ENCODE results near the gene OR6S1.

The OR6S1 gene

DNA sequence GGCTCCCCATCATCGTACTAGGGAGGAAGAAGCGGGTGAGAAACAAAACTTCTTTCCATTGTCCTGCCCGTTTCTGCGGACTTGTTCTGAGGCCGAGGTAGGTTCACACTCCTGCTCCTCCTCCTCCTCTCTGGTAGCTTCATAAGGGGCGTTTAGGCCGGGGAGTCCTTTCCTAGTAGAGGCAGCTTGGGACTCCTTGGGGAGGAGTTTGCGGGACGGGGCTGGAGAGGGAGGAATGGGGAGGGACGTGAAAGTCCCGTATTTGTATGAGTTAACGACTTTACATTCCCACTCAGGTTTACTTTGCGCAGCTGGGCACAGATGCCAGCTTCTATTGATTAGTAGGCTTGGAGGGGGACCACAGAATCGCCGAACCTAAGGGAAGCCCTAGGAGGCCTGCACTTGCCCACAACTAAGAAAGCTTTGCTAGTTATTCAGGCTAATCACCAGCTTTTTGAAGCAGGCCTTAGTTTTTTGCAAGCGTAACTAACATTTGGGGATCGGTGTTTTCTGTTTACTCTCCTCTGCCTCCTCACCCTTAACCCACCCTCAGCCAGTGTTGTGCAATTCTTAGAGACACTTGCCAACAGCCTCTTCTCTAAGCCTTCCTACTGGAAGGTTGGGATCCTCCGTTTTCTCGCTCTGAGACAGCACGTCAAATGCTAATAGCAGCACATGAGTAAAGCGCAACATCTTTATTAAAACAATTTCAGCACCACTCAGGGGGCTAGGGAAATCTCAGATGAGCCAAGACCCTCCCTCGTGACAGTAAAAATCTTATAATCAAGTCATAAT, 43.4 kb upstream of the OR6S1 start:
- peak overlapping the region; percentile 70 for H3K4me3 ChIP-seq (ENCODE audit: low read depth, low read length)
- TF ChIP-seq, protein P1, sequence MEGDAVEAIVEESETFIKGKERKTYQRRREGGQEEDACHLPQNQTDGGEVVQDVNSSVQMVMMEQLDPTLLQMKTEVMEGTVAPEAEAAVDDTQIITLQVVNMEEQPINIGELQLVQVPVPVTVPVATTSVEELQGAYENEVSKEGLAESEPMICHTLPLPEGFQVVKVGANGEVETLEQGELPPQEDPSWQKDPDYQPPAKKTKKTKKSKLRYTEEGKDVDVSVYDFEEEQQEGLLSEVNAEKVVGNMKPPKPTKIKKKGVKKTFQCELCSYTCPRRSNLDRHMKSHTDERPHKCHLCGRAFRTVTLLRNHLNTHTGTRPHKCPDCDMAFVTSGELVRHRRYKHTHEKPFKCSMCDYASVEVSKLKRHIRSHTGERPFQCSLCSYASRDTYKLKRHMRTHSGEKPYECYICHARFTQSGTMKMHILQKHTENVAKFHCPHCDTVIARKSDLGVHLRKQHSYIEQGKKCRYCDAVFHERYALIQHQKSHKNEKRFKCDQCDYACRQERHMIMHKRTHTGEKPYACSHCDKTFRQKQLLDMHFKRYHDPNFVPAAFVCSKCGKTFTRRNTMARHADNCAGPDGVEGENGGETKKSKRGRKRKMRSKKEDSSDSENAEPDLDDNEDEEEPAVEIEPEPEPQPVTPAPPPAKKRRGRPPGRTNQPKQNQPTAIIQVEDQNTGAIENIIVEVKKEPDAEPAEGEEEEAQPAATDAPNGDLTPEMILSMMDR (IDR thresholded peaks at IDR 0.05; ENCODE audit: borderline replicate concordance, insufficient read depth, low read depth, low read length) = no peak

DNA sequence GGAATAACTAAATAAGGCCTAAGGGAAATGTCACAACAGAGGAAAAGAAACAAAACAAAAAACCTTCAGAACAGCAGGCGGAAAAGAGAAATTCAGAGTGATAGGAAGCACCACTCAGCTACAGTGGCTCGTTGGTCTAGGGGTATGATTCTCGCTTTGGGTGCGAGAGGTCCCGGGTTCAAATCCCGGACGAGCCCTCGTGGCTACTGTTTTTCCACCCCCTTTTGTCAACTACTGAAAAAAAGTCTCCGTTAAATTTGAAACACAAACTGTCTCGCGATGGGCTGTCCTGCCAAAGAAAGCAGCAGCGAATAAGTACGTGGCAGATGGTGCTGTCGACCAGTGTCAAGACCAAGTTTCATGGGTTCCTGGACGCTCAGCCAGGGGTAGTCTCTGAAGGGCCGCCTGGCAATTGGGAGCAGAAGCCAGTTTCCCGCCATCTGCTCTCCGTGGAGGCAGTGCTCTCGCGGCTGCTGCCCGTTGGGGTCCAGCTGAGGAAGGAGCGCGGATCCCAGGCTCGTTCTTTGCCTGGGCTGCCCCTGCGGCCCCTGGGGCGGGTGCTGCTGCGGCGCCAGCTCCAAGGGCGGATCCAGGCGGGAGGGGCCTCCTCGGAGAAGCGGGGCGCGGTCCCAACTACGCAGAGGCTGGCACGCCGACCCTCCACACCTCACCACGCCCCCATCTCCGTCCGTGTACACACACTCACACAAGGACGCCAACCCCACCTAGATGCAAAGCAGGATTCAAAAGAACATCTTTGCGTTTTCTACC, 42.6 kb upstream of the OR6S1 start, which contains the start of gene RNASE4:
Gene RNASE4, plus strand, starts transcription at position 670 of the 771 bp plus-strand sequence. CDS start 14,812 bp downstream, outside the sequence.
- TF ChIP-seq, protein P1 (IDR thresholded peaks at IDR 0.05; ENCODE audit: borderline replicate concordance, insufficient read depth, low read depth, low read length) = no peak
- H3K4me3 ChIP-seq (ENCODE audit: low read depth, low read length) = peak within 1 kb of the TSS; percentile 70

DNA sequence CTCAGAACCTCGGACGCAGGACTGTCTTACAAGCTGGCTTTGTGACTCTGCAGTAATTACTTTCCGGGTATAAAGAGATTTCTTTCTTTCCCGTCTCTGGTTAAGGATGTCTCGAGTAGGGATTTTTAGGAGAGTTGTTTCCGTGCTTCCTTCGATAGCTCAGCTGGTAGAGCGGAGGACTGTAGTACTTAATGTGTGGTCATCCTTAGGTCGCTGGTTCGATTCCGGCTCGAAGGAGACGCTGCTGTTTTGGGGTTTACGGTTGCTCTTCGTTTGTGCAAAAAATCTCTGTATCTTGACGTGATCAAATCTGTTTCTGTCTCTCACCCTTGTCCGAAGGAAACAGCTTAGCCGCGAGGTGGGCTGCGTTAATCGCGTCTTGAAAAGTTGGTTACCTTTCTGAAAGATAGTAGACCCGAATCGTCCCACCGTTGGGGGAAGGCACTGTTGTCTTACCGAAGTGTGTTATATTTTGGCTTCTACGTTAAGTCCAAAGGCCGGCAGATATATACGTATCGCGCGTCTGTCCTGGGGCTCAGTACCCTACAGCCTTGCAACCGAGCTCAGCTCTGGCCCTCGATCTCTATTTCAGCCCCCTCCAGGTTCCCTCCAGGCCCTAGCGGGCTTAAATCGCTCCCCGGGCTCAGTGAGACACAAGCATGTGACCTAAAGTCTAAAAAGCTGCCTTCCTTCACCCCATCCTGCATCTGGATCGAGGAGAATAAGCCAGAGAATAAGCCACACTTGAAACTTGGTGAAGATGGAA, 41.8 kb upstream of the OR6S1 start:
- TF ChIP-seq, protein P1 (IDR thresholded peaks at IDR 0.05; ENCODE audit: borderline replicate concordance, insufficient read depth, low read depth, low read length) = no peak
- H3K4me3 ChIP-seq (ENCODE audit: low read depth, low read length) = peak overlapping the region; percentile 70

DNA sequence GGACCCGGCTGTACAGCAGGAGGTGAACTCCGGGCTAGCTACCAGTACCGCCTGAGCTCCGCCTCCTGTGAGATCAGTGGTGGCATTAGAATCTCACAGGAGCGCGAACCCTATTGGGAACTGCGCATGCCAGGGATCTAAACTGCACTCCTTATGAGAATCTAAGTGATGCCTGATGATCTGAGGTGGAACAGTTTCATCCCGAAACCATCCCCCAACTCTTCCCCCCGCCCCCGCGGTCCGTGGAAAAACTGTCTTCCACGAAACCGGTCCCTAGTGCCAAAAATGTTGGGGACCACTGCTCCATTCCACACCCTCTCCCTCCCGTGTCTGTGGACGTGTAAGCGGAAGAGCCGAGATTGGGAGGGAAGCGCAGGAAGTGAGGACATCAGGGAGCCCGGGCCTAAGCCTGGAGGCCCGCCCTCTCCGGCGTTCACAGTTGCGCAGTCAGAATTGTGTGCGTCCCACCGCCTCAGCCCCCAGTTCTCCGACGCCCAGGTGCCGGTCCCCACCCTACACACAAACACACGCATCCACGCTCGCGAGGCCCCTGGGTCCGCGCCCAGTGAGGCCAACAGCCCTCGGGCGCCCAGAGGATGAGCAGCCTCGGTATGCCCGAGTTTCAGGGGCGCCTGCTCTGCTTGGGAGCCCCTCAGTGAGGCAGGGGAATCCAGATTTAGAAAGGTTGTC, 41.1 kb upstream of the OR6S1 start:
- peak overlapping the region; percentile 70 for H3K4me3 ChIP-seq (ENCODE audit: low read depth, low read length)
- TF ChIP-seq, protein P1 (IDR thresholded peaks at IDR 0.05; ENCODE audit: borderline replicate concordance, insufficient read depth, low read depth, low read length) = no peak

DNA sequence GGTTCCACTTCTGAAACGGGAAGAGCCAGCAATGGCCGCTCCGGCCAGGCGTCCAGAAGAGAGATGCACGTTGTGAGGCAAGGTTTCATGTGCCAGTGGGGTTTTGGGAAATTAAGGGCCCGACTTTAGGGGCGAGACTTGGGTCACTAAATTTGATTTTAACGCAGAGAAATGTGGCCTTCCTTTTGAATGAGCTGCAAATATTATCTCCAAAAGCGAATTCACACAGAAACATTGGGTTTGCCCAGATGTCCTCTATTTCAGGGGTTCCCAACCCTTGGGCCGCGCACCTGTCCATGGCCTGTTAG, 40.6 kb upstream of the OR6S1 start:
- peak overlapping the region; percentile 70 for H3K4me3 ChIP-seq (ENCODE audit: low read depth, low read length)
- TF ChIP-seq, protein P1 (IDR thresholded peaks at IDR 0.05; ENCODE audit: borderline replicate concordance, insufficient read depth, low read depth, low read length) = no peak

DNA sequence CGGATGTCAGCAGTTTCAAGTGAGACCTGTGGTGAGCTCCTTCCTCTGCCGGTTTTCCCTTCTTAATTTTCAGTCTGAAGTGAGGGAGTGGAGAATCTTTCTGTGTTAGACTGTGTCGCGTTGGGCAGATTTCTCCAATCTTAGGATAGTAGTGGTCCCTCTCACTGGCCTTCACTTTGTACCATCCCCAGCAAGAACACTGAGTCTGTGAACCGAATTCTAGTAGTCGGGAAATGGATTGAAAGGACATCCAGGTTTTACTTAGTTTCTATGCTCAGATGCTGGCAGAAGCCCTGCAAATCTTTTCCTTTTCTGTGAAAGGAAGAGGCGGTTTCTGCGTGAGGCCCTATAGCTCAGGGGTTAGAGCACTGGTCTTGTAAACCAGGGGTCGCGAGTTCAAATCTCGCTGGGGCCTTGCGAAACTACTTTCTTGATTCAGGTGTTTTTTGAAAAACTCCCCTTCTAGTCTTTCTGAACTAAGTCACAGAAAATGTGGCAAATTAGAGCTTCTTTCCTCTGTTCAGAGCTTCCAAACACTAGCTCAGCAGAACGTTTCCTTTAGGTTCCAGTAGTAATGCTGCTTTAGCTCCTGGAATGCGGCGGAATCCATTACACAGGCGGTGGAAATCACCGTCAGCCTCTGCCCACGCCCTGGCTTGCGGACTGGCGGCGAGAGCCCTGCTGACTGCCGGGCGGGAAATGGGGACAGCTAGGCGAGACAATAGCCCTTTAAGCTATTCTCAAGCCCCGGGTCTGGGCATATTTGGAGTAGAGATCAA, 40.0 kb upstream of the OR6S1 start:
- H3K4me3 ChIP-seq (ENCODE audit: low read depth, low read length) = peak overlapping the region; percentile 70

More for the DNA sequence above, 40.0 kb upstream of the OR6S1 start:
- TF ChIP-seq, protein P1 (IDR thresholded peaks at IDR 0.05; ENCODE audit: borderline replicate concordance, insufficient read depth, low read depth, low read length) = no peak

All from GM12875 (cell line).